HFF-Myc (cell line): ENCODE measurements around the gene ACAP2.

Source experiments
- DNase-seq: peaks from one replicate; pipeline ENCODE4 v3.0.0-alpha.2; 2011; ENCODE audit warnings: low read depth; ENCODE audit errors: extremely low read depth
- H3K4me3 ChIP-seq: replicated peaks from 2 replicates; pipeline ENCODE4 v1.5.1; 2011; ENCODE audit warnings: low read depth, mild to moderate bottlenecking, control low read depth, low read length
- TF ChIP-seq, protein P1 (sequence below): IDR thresholded peaks from 2 replicates; pipeline ENCODE4 v1.5.1; 2012; ENCODE audit warnings: mild to moderate bottlenecking, low read depth, low read length, control low read depth; ENCODE audit errors: missing control alignments

ACAP2 gene

DNA sequence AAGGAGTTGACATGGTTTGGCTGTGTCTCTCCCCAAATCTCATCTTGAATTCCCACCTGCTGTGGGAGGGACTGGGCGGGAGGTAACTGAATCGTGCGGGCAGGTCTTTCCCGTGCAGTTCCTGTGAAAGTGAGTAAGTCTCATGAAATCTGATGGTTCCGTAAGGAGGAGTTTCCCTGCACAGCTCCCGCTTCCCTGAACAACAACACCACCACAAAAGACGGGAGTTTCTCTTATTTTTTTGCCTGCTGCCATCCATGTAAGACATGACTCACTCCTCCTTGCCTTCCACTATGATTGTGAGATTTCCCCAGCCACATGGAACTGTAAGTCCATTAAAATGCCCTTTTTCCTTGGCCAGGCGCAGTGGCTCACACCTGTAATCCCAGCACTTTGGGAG, 194.5 kb downstream of the ACAP2 start:
- H3K4me3 ChIP-seq = no peak overlapping the region
- TF ChIP-seq, protein P1, sequence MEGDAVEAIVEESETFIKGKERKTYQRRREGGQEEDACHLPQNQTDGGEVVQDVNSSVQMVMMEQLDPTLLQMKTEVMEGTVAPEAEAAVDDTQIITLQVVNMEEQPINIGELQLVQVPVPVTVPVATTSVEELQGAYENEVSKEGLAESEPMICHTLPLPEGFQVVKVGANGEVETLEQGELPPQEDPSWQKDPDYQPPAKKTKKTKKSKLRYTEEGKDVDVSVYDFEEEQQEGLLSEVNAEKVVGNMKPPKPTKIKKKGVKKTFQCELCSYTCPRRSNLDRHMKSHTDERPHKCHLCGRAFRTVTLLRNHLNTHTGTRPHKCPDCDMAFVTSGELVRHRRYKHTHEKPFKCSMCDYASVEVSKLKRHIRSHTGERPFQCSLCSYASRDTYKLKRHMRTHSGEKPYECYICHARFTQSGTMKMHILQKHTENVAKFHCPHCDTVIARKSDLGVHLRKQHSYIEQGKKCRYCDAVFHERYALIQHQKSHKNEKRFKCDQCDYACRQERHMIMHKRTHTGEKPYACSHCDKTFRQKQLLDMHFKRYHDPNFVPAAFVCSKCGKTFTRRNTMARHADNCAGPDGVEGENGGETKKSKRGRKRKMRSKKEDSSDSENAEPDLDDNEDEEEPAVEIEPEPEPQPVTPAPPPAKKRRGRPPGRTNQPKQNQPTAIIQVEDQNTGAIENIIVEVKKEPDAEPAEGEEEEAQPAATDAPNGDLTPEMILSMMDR = no peak
- no peak for DNase-seq

DNA sequence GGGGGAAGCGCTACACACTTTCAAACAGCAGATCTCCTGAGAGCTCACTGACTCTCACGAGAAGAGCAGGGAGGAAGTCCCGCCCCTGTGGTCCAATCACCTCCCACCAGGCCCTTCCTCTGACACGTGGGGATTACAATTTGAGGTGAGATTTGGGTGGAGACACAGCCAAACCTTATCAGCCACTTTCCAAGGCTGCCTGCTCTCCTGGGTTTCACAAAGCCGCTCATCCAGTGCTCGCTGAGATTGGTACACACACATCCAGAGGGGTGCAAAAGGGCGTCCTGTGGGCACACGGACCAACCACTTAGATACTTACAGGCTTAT, 195.0 kb downstream of the ACAP2 start:
- no peak for DNase-seq
- TF ChIP-seq, protein P1 = no peak
- H3K4me3 ChIP-seq = no peak overlapping the region

DNA sequence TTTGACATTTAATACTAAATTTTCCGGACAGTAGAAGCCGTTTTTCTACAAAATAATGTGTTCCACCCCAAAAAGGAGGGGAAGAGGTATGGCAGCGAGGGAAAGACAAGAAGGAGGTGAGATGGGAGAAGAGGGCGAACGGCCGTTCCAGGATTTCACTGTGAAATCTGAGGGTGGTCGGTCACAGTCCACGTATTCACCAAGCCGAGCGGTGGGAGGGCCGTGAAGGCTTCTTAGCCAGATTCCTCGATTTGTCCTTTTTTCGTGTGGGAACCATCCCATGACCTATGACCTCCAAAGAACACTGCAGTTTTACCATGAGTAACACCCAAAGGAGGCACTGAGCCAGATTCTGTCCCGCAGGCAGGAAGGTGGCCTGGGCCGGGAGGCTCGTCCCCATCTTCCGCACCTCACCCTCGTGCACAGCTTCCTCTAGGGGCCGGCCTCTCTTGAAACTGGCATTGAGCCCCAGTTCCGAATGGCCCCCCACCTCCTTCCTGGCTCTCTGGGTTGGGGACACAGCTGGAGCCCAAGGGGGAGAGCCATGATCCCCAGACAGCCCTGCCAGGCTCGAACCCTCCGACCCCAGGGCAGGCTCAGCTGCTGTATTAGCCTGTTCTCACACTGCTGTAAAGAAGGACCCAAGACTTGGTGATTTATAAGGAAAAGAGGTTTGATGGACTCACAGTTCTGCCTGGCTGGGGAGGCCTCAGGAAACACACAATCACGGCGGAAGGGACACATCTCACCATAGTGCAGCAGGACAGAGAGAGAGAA, 195.5 kb downstream of the ACAP2 start:
- DNase-seq = no peak
- H3K4me3 ChIP-seq = no peak overlapping the region
- TF ChIP-seq, protein P1 = no peak

DNA sequence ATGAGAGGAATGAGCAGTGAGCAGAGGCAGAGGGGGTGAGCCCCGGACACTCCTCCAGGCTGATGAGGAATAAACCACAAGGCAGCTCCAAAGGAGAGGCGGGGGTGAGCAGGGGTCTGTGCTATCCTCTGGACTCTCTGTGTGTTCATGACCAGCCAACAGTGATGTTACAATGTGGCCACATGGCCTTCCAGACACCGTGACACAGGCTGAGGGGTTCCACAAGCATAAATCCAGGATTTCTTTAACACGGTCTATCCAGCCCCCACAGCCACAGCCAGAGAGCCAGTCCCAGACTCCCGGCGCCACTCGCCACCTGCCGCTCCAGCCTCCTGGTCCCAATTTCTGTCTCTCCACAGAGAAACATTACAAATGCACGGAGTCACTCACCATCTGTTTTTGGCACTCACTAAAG, 196.2 kb downstream of the ACAP2 start:
- H3K4me3 ChIP-seq = no peak overlapping the region
- TF ChIP-seq, protein P1 = no peak
- DNase-seq = no peak

DNA sequence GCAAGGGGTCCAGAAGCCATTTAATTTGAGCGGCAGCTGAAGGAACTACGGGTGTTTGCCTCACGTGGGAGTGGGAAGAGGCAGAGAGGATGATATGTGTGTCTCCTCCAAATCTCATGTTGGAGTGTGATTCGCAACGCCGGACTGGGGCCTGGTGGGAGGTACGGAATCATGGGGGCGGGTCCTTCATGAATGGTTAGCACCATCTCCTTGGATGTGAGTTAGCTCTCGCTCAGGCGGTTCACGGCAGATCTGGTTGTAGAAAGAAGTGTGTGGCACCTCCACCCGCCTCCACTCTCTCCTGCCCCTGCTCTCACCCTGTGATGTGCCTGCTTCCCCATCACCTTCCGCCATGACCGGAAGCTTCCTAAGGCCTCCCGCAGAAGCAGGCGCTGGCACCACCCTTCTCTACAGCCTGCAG, 197.3 kb downstream of the ACAP2 start:
- H3K4me3 ChIP-seq = no peak overlapping the region
- TF ChIP-seq, protein P1 = no peak
- DNase-seq = no peak

DNA sequence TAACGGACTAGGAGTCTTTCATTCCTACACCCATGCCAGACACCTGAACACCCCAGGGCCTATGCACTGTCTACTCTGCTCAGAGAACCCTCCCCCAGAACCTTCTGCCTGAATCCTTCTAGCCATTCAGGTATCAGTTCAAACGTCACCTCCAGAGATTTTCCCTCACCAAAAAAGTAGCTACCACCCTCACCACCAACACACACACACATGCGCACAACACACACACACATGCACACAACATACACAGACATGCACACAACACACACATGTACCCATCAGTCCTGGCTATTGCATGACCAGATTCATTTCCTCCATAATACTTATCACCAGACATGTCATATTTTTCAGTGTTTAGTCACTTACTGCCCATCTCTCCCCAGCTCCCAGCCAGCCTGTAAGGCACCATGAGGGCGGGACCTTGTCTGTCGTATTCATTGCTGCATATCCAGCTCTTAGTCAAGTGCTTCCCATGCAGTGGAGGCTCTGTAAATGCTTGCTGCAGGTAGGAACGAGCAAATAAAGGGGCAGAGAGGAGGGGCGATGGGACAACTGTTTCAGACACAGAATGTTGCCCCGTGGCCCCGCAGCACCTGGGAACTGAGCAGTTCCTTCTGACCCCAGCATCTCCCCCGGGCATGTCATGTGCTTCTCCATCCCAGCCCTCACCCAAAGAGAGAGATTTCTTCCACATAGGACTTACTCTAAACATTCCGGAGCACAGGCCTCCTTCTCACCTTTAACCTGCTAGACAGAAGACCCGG, 201.0 kb downstream of the ACAP2 start:
- no peak for DNase-seq
- TF ChIP-seq, protein P1 = no peak
- H3K4me3 ChIP-seq = no peak overlapping the region
